Tibial nerve (tissue), 4 donors: ENCODE data around the gene RGL4.

Experiments used
- CTCF ChIP-seq, 5 experiments: fragments of 200-600 bp in 3 of 5; fragments of 450-650 bp in 2 of 5; sonication (generic) in 3 of 5; IDR thresholded peaks; one replicate each; pipeline ENCODE4 v1.5.1; 2016 to 2019; ENCODE audit warnings: antibody characterized with exemption in 5 of 5, mild to moderate bottlenecking in 3 of 5, moderate library complexity in 2 of 5
- EP300 ChIP-seq, 2 donors: sonication (generic); formaldehyde crosslinking; IDR thresholded peaks; one replicate each; pipeline ENCODE4 v1.6.1; 2017; ENCODE audit warnings: antibody characterized with exemption in 2 of 2, mild to moderate bottlenecking in 1 of 2
- POLR2A ChIP-seq, 2 donors: fragments of 450-650 bp; IDR thresholded peaks; one replicate each; pipeline ENCODE4 v1.6.1; 2017; ENCODE audit warnings: antibody characterized with exemption in 2 of 2, mild to moderate bottlenecking in 2 of 2, moderate library complexity in 2 of 2

GRCh38 chr22:23704829-23705228 lies 14.0 kb downstream of the RGL4 start:
- TF ChIP-seq POLR2A (IDR thresholded peaks at IDR 0.05) (no peak), CTCF (IDR thresholded peaks at IDR 0.05) (no peak), EP300 (IDR thresholded peaks at IDR 0.05) (no peak)
